Measurements from ENCODE around the gene BIVM. TPM values are rescaled to one million over a fixed set of nuclear protein-coding genes. Genes with fewer than 3 reads are reported as not detected.
"Not testable (repeated sequence)": the region's sequence is repeated elsewhere in the genome, so short reads cannot be mapped to it uniquely, and the experiment has no call there.

Gene BIVM
- total RNA-seq, 3 donors from 2014 or later (not counting 1 experiment from before 2014, with no cell fraction given), result 16.7 to 31.6 (median 21.2) TPM

- intact Hi-C loops (cut with micrococcal nuclease), result no loop called here
- TF ChIP-seq CTCF (IDR thresholded peaks at IDR 0.05), result no peak
- H3K4me1 Mint-ChIP-seq, result peaks cover 54% of the 10 kb centered on the region in 2 donors
- Histone ChIP-seq H3K27me3 (ENCODE audit: control insufficient read depth, insufficient read depth, low read length) (no peaks in the 10 kb centered on the region), H3K4me3 (ENCODE audit: low read length) (no peak overlapping the region), H3K9me3 (ENCODE audit: control insufficient read depth, insufficient read depth, low read length) (no peaks in the 10 kb centered on the region), H3K36me3 (ENCODE audit: control insufficient read depth, insufficient read depth, low read length) (no peaks in the 10 kb centered on the region), H3K4me1 (ENCODE audit: control insufficient read depth, insufficient read depth, low read length) (peaks cover 44% of the 10 kb centered on the region), H3K27ac (ENCODE audit: low read length) (no peak overlapping the region)
- H3K9me3 Mint-ChIP-seq, result no peaks in the 10 kb centered on the region
- H3K4me3 Mint-ChIP-seq, result peak overlapping the region; percentile 17
- DNase-seq, result no peak
- no peaks in the 10 kb centered on the region for H3K36me3 Mint-ChIP-seq
- WGBS (ENCODE audit: insufficient coverage), result 80% methylated on average over 2 of the region's 2 CpGs
- no peaks in the 10 kb centered on the region for H3K27me3 Mint-ChIP-seq (ENCODE audit: low read depth in 2 of 2)
- no peak for ATAC-seq
- H3K27ac Mint-ChIP-seq, result no peak overlapping the region
Observed at GRCh38 chr13:102776271-102776670, 22.6 kb upstream of the BIVM start.

- ATAC-seq, result no peak
- H3K27ac Mint-ChIP-seq, result peak overlapping the region in 1 of 2 donors; percentile 87
- no peaks in the 10 kb centered on the region for H3K9me3 Mint-ChIP-seq
- 97% methylated on average over 3 of the region's 3 CpGs for WGBS (ENCODE audit: insufficient coverage)
- no peaks in the 10 kb centered on the region for H3K27me3 Mint-ChIP-seq (ENCODE audit: low read depth in 2 of 2)
- H3K4me1 Mint-ChIP-seq, result peaks cover 40 to 47% of the 10 kb centered on the region in 2 donors
- Histone ChIP-seq H3K4me3 (ENCODE audit: low read length) (no peak overlapping the region), H3K36me3 (ENCODE audit: control insufficient read depth, insufficient read depth, low read length) (no peaks in the 10 kb centered on the region), H3K4me1 (ENCODE audit: control insufficient read depth, insufficient read depth, low read length) (peaks cover 33% of the 10 kb centered on the region), H3K9me3 (ENCODE audit: control insufficient read depth, insufficient read depth, low read length) (no peaks in the 10 kb centered on the region), H3K27me3 (ENCODE audit: control insufficient read depth, insufficient read depth, low read length) (no peaks in the 10 kb centered on the region), H3K27ac (ENCODE audit: low read length) (no peak overlapping the region)
- no peak for TF ChIP-seq CTCF (IDR thresholded peaks at IDR 0.05)
- intact Hi-C loops (cut with micrococcal nuclease), result no loop called here
- DNase-seq, result no peak
- no peak overlapping the region for H3K4me3 Mint-ChIP-seq
- H3K36me3 Mint-ChIP-seq, result no peaks in the 10 kb centered on the region
Observed at GRCh38 chr13:102777736-102778135, 21.2 kb upstream of the BIVM start.

GRCh38 chr13:102779436-102780159 lies 19.3 kb upstream of the BIVM start:
- H3K4me1 ChIP-seq (ENCODE audit: control insufficient read depth, insufficient read depth, low read length), result peaks cover 22% of the 10 kb centered on the region
- 9% methylated on average over 5 of the region's 5 CpGs for WGBS (ENCODE audit: insufficient coverage)
- Mint-ChIP-seq H3K36me3 (no peaks in the 10 kb centered on the region), H3K4me1 (peaks cover 33 to 38% of the 10 kb centered on the region in 2 donors), H3K27ac (peak overlapping the region; percentile 83 to 87), H3K4me3 (peak overlapping the region; percentile 70), H3K27me3 (ENCODE audit: low read depth in 2 of 2) (no peaks in the 10 kb centered on the region), H3K9me3 (no peaks in the 10 kb centered on the region)
- intact Hi-C loops (cut with micrococcal nuclease), result no loop called here
- ATAC-seq (peak; percentile 81 to 86 (median 83)), DNase-seq (peak in 1 of 2 donors; percentile 63)
- H3K27me3 ChIP-seq (ENCODE audit: control insufficient read depth, insufficient read depth, low read length), result no peaks in the 10 kb centered on the region
- no peaks in the 10 kb centered on the region for H3K9me3 ChIP-seq (ENCODE audit: control insufficient read depth, insufficient read depth, low read length)
- H3K36me3 ChIP-seq (ENCODE audit: control insufficient read depth, insufficient read depth, low read length), result no peaks in the 10 kb centered on the region
- H3K4me3 ChIP-seq (ENCODE audit: low read length), result no peak overlapping the region
- TF ChIP-seq CTCF (IDR thresholded peaks at IDR 0.05), result no peak
- H3K27ac ChIP-seq (ENCODE audit: low read length), result peak overlapping the region; percentile 74

GRCh38 chr13:102780656-102781055 lies 18.3 kb upstream of the BIVM start:
- H3K9me3 ChIP-seq (ENCODE audit: control insufficient read depth, insufficient read depth, low read length); H3K36me3 ChIP-seq (ENCODE audit: control insufficient read depth, insufficient read depth, low read length); H3K9me3 Mint-ChIP-seq; H3K4me3 Mint-ChIP-seq; DNase-seq; H3K27me3 Mint-ChIP-seq (ENCODE audit: low read depth in 2 of 2); H3K4me3 ChIP-seq (ENCODE audit: low read length); intact Hi-C loops (cut with micrococcal nuclease); H3K27me3 ChIP-seq (ENCODE audit: control insufficient read depth, insufficient read depth, low read length); H3K36me3 Mint-ChIP-seq; ATAC-seq: not testable (repeated sequence)
- 90% methylated on average over 3 of the region's 4 CpGs for WGBS (ENCODE audit: insufficient coverage)
- Mint-ChIP-seq H3K4me1 (peaks cover 28 to 34% of the 10 kb centered on the region in 2 donors), H3K27ac (peak overlapping the region; percentile 63 to 87)
- H3K27ac ChIP-seq (ENCODE audit: low read length), result peak overlapping the region; percentile 74
- H3K4me1 ChIP-seq (ENCODE audit: control insufficient read depth, insufficient read depth, low read length), result peaks cover 14% of the 10 kb centered on the region
